Small intestine (tissue), 7 donors: Measurements from ENCODE around the gene RNF141. TPM values are rescaled to one million over a fixed set of nuclear protein-coding genes. Genes with fewer than 3 reads are reported as not detected.

Source experiments
- DNase-seq, 2 donors: peaks; one replicate each; pipeline versions ENCODE4 v3.0.0 to v3.0.0-alpha.2; 2013
- FAIRE-seq: peaks from 2 replicates; lab custom pipeline; 2012; peaks lifted over from hg19 to GRCh38; lab: Jason Lieb, UNC
- H3K27ac ChIP-seq, 3 donors: one replicate each; pipeline ENCODE4 v1.5.1; 2013; ENCODE audit warnings: low read length in 2 of 3, mild to moderate bottlenecking in 2 of 3, control low read depth in 1 of 3, inconsistent platforms in 1 of 3, low read depth in 1 of 3, moderate library complexity in 1 of 3
- H3K27me3 ChIP-seq, 3 donors: one replicate each; pipeline ENCODE4 v1.6.1; 2013; ENCODE audit warnings: low read length in 3 of 3, inconsistent platforms in 1 of 3; ENCODE audit not compliant: control insufficient read depth in 3 of 3, insufficient read depth in 3 of 3
- H3K36me3 ChIP-seq, 3 donors: one replicate each; pipeline ENCODE4 v1.6.1; 2013; ENCODE audit warnings: low read length in 3 of 3, inconsistent platforms in 1 of 3, low read depth in 1 of 3, mild to moderate bottlenecking in 1 of 3, moderate library complexity in 1 of 3; ENCODE audit not compliant: control insufficient read depth in 3 of 3, insufficient read depth in 2 of 3
- H3K4me1 ChIP-seq, 3 donors: one replicate each; pipeline ENCODE4 v1.6.1; 2013; ENCODE audit warnings: low read length in 2 of 3, inconsistent platforms in 1 of 3, low read depth in 1 of 3, mild to moderate bottlenecking in 1 of 3, moderate library complexity in 1 of 3; ENCODE audit not compliant: control insufficient read depth in 3 of 3, insufficient read depth in 2 of 3
- H3K4me3 ChIP-seq, 3 donors: one replicate each; pipeline ENCODE4 v1.5.1; 2013; ENCODE audit warnings: low read length in 3 of 3, control low read depth in 1 of 3, inconsistent platforms in 1 of 3, low read depth in 1 of 3, mild to moderate bottlenecking in 1 of 3, moderate library complexity in 1 of 3
- H3K9me3 ChIP-seq, 2 donors: one replicate each; pipeline ENCODE4 v1.6.1; 2013; ENCODE audit warnings: low read depth in 1 of 2, low read length in 1 of 2; ENCODE audit not compliant: control insufficient read depth in 2 of 2, insufficient read depth in 1 of 2
- WGBS, 3 donors: extraction: QIAGEN DNeasy Blood & Tissue Kit; methylation state at CpG; one replicate each; pipeline ENCODE4 v1.1.7; 2013; 5-methylcytosine and 5-hydroxymethylcytosine counted together
- polyA plus RNA-seq, 4 donors: library from polyadenylated mRNA; stranded (reverse) in 3 of 4; unstranded in 1 of 4; fragments of 200-250 nt in 3 of 4; fragments of 120-200 nt in 1 of 4; gene quantifications; one replicate each; pipeline versions ENCODE4 v1.2.1 to v1.2.3, GENCODE V29; 2013
- donor health status: healthy with polysubstance abuse.
- donor health status: control.
- donor health status: control.
- donor health status: Bipolar disorder and iron deficiency.
- donor health status: healthy.

The RNF141 gene
- polyA plus RNA-seq, 4 donors = 13.2 to 35.6 (median 20.0) TPM

- DNase-seq (no peak), FAIRE-seq (no peak)
- no peaks in the 10 kb centered on the region for H3K4me1 ChIP-seq
These were observed 37.8 kb downstream of the RNF141 start for GRCh38 chr11:10503221-10503620.

GRCh38 chr11:10502770-10503169 lies 38.2 kb downstream of the RNF141 start:
- no peak for FAIRE-seq
- no peak for DNase-seq

More at GRCh38 chr11:10503221-10503620, 37.8 kb downstream of the RNF141 start:
- Histone ChIP-seq H3K27ac (no peak overlapping the region), H3K36me3 (peaks cover 0 to 34% (median 0%) of the 10 kb centered on the region in 3 donors), H3K9me3 (no peaks in the 10 kb centered on the region), H3K4me3 (no peak overlapping the region), H3K27me3 (no peaks in the 10 kb centered on the region)
- 86 to 90% (median 86%) methylated on average over 2 of the region's 2 CpGs for WGBS, 3 donors

DNA sequence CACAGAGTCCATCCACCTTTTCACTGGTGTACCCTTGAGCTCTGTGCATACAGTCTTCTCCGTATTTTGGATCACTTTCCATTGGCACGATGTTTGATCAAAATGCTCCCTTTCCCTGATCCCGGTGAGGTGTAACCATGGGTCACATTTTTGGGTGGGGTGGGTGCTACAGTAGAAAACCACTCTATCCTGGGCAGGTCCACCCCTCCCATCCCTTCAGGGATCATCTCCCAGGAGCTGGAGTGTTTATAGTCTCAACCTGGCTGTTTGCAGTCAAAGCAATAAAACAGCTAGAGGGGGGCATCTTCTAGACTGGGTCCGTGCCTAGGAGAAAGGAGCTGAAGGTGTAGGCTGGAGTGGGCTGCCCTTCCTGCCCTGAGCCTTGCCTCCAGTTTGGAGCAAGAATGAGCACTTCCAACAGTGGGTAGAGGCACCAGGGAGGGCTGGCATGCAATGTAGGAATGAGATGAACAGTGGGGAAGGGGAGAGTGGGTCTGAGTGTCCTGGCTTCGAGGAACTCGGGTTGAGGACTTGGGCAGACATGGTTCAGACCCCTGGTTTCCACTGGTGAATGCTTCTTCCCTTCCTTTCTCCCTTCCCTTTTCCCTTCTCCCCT lies 38.8 kb downstream of the RNF141 start:
- FAIRE-seq (no peak), DNase-seq (no peak)
- Histone ChIP-seq H3K4me3 (no peak overlapping the region), H3K9me3 (no peaks in the 10 kb centered on the region), H3K27ac (peak overlapping the region in 1 of 3 donors; percentile 11), H3K27me3 (no peaks in the 10 kb centered on the region), H3K36me3 (peaks cover 0 to 38% (median 0%) of the 10 kb centered on the region in 3 donors), H3K4me1 (no peaks in the 10 kb centered on the region)
- 92 to 95% (median 94%) methylated on average over 6 of the region's 6 CpGs for WGBS, 3 donors

More at GRCh38 chr11:10502770-10503169, 38.2 kb downstream of the RNF141 start:
- Histone ChIP-seq H3K4me3 (no peak overlapping the region), H3K9me3 (no peaks in the 10 kb centered on the region), H3K27me3 (no peaks in the 10 kb centered on the region), H3K27ac (no peak overlapping the region), H3K4me1 (no peaks in the 10 kb centered on the region), H3K36me3 (peaks cover 0 to 34% (median 0%) of the 10 kb centered on the region in 3 donors)
- WGBS, 3 donors = 85 to 91% (median 90%) methylated on average over 3 of the region's 3 CpGs

GRCh38 chr11:10500757-10501684 lies 40.0 kb downstream of the RNF141 start:
- FAIRE-seq (no peak), DNase-seq (no peak)
- Histone ChIP-seq H3K4me3 (no peak overlapping the region), H3K27me3 (no peaks in the 10 kb centered on the region), H3K36me3 (peaks cover 0 to 45% (median 2%) of the 10 kb centered on the region in 3 donors), H3K9me3 (no peaks in the 10 kb centered on the region), H3K4me1 (no peaks in the 10 kb centered on the region), H3K27ac (no peak overlapping the region)
- WGBS, 3 donors = 95 to 97% (median 96%) methylated on average over 20 of the region's 20 CpGs

- DNase-seq (no peak), FAIRE-seq (no peak)
- Histone ChIP-seq H3K9me3 (no peaks in the 10 kb centered on the region), H3K27me3 (no peaks in the 10 kb centered on the region), H3K27ac (no peak overlapping the region), H3K4me1 (no peaks in the 10 kb centered on the region), H3K4me3 (no peak overlapping the region), H3K36me3 (peaks cover 0 to 48% (median 2%) of the 10 kb centered on the region in 3 donors)
- 94 to 95% (median 95%) methylated on average over 15 of the region's 15 CpGs for WGBS, 3 donors
These were observed 40.9 kb downstream of the RNF141 start for GRCh38 chr11:10499874-10500601.

DNA sequence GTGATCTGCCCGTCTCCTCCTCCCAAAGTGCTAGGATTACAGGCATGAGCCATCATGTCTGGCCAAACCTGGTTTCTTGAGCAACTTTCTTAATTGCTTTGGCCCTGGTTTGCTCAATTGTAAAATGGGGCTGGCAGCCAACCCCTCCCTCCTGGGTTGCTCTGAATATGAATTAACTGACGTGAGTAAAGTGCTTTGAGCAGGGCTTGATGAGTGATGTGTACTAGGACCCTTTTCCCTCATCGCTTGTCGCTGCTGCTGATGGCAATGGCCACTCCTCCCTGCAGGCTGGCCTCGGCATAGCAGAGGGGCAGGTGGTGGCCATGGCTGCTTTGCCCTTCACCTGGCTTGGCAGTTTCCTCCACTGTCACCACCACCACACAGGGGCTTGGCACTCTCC lies 41.5 kb downstream of the RNF141 start:
- H3K4me3 ChIP-seq = no peak overlapping the region
- DNase-seq (no peak), FAIRE-seq (no peak)
- no peaks in the 10 kb centered on the region for H3K4me1 ChIP-seq
- no peaks in the 10 kb centered on the region for H3K9me3 ChIP-seq
- peaks cover 0 to 47% (median 2%) of the 10 kb centered on the region in 3 donors for H3K36me3 ChIP-seq
- WGBS, 3 donors = 88 to 93% (median 92%) methylated on average over 5 of the region's 5 CpGs
- no peaks in the 10 kb centered on the region for H3K27me3 ChIP-seq
- H3K27ac ChIP-seq = no peak overlapping the region

DNA sequence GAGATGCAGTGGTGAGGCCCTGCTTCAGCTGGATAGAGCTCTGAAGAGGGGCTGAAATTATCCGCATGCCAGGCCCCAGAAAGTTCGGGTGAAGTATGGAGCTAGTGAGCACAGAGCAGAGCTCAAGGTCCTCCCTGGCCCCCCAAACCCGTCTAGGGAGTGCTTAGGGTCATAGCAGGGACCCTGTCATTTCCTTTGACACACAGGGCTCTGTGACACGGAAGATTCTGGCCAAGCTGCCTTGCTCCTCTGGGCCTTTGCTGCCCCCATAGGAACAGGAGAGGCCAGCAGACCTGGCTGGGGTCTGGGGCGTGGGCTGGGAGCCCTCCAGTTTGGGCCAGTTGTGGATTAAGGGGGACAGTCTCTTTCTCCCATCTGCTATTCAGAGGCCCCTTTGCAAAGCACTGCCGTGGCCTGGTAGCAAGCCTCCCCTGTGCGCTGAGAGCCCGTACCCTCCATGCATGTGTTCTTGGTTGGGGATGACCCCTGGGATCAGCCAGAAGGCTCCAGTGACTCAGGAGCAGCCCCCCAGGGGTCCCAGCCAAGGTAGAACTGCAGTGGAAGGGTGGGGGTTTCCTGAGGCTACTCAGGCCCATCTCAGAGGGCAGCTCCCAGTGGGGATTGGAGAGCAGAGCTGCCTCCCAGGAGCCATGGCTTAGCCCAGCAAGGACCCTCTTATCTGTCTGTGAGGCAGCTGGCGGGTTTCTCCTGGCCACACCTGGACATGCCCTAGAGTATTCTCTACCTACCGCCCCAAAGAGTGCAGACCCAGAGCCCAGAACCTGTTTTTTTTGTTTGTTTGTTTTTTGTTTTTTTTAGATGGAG lies 42.3 kb downstream of the RNF141 start:
- Histone ChIP-seq H3K36me3 (peaks cover 0 to 45% (median 2%) of the 10 kb centered on the region in 3 donors), H3K9me3 (no peaks in the 10 kb centered on the region), H3K27me3 (no peaks in the 10 kb centered on the region), H3K27ac (no peak overlapping the region), H3K4me1 (no peaks in the 10 kb centered on the region), H3K4me3 (no peak overlapping the region)
- FAIRE-seq (no peak), DNase-seq (no peak)
- 87 to 91% (median 89%) methylated on average over 10 of the region's 10 CpGs for WGBS, 3 donors
